Mucosa of rectum (tissue), 2 donors: Measurements from ENCODE around the gene SV2B.

Experiments used
- H3K27ac ChIP-seq, 2 donors: one replicate each; pipeline ENCODE4 v1.7.0; 2013; ENCODE audit warnings: inconsistent platforms in 2 of 2, low read depth in 2 of 2, low read length in 2 of 2
- H3K27me3 ChIP-seq, 2 donors: one replicate each; pipeline ENCODE4 v1.7.0; 2013; ENCODE audit warnings: low read length in 2 of 2; ENCODE audit not compliant: control insufficient read depth in 2 of 2, insufficient read depth in 2 of 2
- H3K36me3 ChIP-seq, 2 donors: one replicate each; pipeline ENCODE4 v1.7.0; 2013; ENCODE audit warnings: low read length in 2 of 2; ENCODE audit not compliant: control insufficient read depth in 2 of 2, insufficient read depth in 2 of 2
- H3K4me1 ChIP-seq, 2 donors: one replicate each; pipeline ENCODE4 v1.7.0; 2013; ENCODE audit warnings: low read length in 2 of 2, mild to moderate bottlenecking in 1 of 2; ENCODE audit not compliant: control insufficient read depth in 2 of 2, insufficient read depth in 2 of 2
- H3K4me3 ChIP-seq, 2 donors: one replicate each; pipeline ENCODE4 v1.7.0; 2013; ENCODE audit warnings: low read length in 2 of 2
- H3K9ac ChIP-seq, 2 donors: one replicate each; pipeline ENCODE4 v1.7.0; 2013; ENCODE audit warnings: low read length in 2 of 2, low read depth in 1 of 2, mild to moderate bottlenecking in 1 of 2
- H3K9me3 ChIP-seq, 2 donors: one replicate each; pipeline ENCODE4 v1.7.0; 2013; ENCODE audit warnings: low read length in 2 of 2; ENCODE audit not compliant: control insufficient read depth in 2 of 2
- donor health status: healthy.
- donor health status: Normal muscosa, but diverticular disease.

SV2B gene

GRCh38 chr15:91291673-91292072, 191.6 kb downstream of the SV2B start:
- Histone ChIP-seq H3K9me3 (no peaks in the 10 kb centered on the region), H3K36me3 (no peaks in the 10 kb centered on the region), H3K4me1 (no peaks in the 10 kb centered on the region), H3K27me3 (peaks cover 0 to 4% of the 10 kb centered on the region in 2 donors), H3K27ac (no peak overlapping the region), H3K4me3 (no peak overlapping the region), H3K9ac (no peak overlapping the region)

GRCh38 chr15:91294344-91294743, 194.3 kb downstream of the SV2B start:
- Histone ChIP-seq H3K27ac (no peak overlapping the region), H3K27me3 (peaks cover 0 to 4% of the 10 kb centered on the region in 2 donors), H3K4me1 (no peaks in the 10 kb centered on the region), H3K9me3 (no peaks in the 10 kb centered on the region), H3K9ac (no peak overlapping the region), H3K4me3 (no peak overlapping the region), H3K36me3 (no peaks in the 10 kb centered on the region)

- H3K4me1 ChIP-seq, result no peaks in the 10 kb centered on the region
- no peaks in the 10 kb centered on the region for H3K9me3 ChIP-seq
- H3K27me3 ChIP-seq, result peaks cover 0 to 4% of the 10 kb centered on the region in 2 donors
- no peak overlapping the region for H3K27ac ChIP-seq
- H3K4me3 ChIP-seq, result no peak overlapping the region
- no peaks in the 10 kb centered on the region for H3K36me3 ChIP-seq
- no peak overlapping the region for H3K9ac ChIP-seq
Observed at GRCh38 chr15:91294795-91295194, 194.7 kb downstream of the SV2B start.

- Histone ChIP-seq H3K27me3 (peaks cover under 1 to 4% of the 10 kb centered on the region in 2 donors), H3K4me3 (no peak overlapping the region), H3K9ac (no peak overlapping the region), H3K9me3 (no peaks in the 10 kb centered on the region), H3K36me3 (no peaks in the 10 kb centered on the region), H3K4me1 (no peaks in the 10 kb centered on the region), H3K27ac (no peak overlapping the region)
Observed at GRCh38 chr15:91298101-91298500, 198.0 kb downstream of the SV2B start.

- no peak overlapping the region for H3K4me3 ChIP-seq
- no peaks in the 10 kb centered on the region for H3K36me3 ChIP-seq
- no peak overlapping the region for H3K9ac ChIP-seq
- no peaks in the 10 kb centered on the region for H3K4me1 ChIP-seq
- H3K27ac ChIP-seq, result no peak overlapping the region
- no peaks in the 10 kb centered on the region for H3K9me3 ChIP-seq
- H3K27me3 ChIP-seq, result peaks cover 0 to 4% of the 10 kb centered on the region in 2 donors
Observed at GRCh38 chr15:91302588-91303439, 202.8 kb downstream of the SV2B start.

- Histone ChIP-seq H3K4me3 (no peak overlapping the region), H3K4me1 (no peaks in the 10 kb centered on the region), H3K27ac (no peak overlapping the region), H3K27me3 (peaks cover 0 to 4% of the 10 kb centered on the region in 2 donors), H3K9me3 (no peaks in the 10 kb centered on the region), H3K36me3 (no peaks in the 10 kb centered on the region), H3K9ac (no peak overlapping the region)
Observed at GRCh38 chr15:91304210-91304609, 204.2 kb downstream of the SV2B start.

- peaks cover 3 to 4% of the 10 kb centered on the region in 2 donors for H3K27me3 ChIP-seq
- H3K9ac ChIP-seq, result no peak overlapping the region
- no peaks in the 10 kb centered on the region for H3K4me1 ChIP-seq
- no peak overlapping the region for H3K4me3 ChIP-seq
- no peaks in the 10 kb centered on the region for H3K9me3 ChIP-seq
- no peaks in the 10 kb centered on the region for H3K36me3 ChIP-seq
- H3K27ac ChIP-seq, result no peak overlapping the region
Observed at GRCh38 chr15:91304786-91305185, 204.7 kb downstream of the SV2B start.

- Histone ChIP-seq H3K9me3 (no peaks in the 10 kb centered on the region), H3K27ac (no peak overlapping the region), H3K4me3 (no peak overlapping the region), H3K4me1 (no peaks in the 10 kb centered on the region), H3K9ac (no peak overlapping the region), H3K27me3 (peaks cover 3 to 4% of the 10 kb centered on the region in 2 donors), H3K36me3 (no peaks in the 10 kb centered on the region)
Observed at GRCh38 chr15:91306144-91306543, 206.1 kb downstream of the SV2B start.

- Histone ChIP-seq H3K36me3 (no peaks in the 10 kb centered on the region), H3K9ac (no peak overlapping the region), H3K27me3 (peaks cover 3 to 4% of the 10 kb centered on the region in 2 donors), H3K4me3 (no peak overlapping the region), H3K27ac (no peak overlapping the region), H3K4me1 (peaks cover 0 to 2% of the 10 kb centered on the region in 2 donors), H3K9me3 (no peaks in the 10 kb centered on the region)
Observed at GRCh38 chr15:91307601-91308000, 207.5 kb downstream of the SV2B start.

GRCh38 chr15:91308199-91308598, 208.1 kb downstream of the SV2B start:
- Histone ChIP-seq H3K9ac (no peak overlapping the region), H3K4me3 (no peak overlapping the region), H3K27me3 (peaks cover 2 to 3% of the 10 kb centered on the region in 2 donors), H3K27ac (no peak overlapping the region), H3K4me1 (peaks cover 0 to 2% of the 10 kb centered on the region in 2 donors), H3K36me3 (no peaks in the 10 kb centered on the region), H3K9me3 (no peaks in the 10 kb centered on the region)
